Measurements from ENCODE around the gene KSR1. TPM values are rescaled to one million over a fixed set of nuclear protein-coding genes. Genes with fewer than 3 reads are reported as not detected.

KSR1 gene
- total and polyA plus RNA-seq, 9 of the 15 experiments (the other 6 are each of a cell fraction or from before 2014, with no cell fraction given) = 1.4 to 51.7 (median 18.4) TPM

GRCh38 chr17:27545562-27546229 is 89.4 kb downstream of the KSR1 start (continued):
- TF ChIP-seq, protein P1, sequence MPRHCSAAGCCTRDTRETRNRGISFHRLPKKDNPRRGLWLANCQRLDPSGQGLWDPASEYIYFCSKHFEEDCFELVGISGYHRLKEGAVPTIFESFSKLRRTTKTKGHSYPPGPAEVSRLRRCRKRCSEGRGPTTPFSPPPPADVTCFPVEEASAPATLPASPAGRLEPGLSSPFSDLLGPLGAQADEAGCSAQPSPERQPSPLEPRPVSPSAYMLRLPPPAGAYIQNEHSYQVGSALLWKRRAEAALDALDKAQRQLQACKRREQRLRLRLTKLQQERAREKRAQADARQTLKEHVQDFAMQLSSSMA (CRISPR knock-in tag; IDR thresholded peaks at IDR 0.05) = no peak
- peak; percentile 96 for TF ChIP-seq MEIS2 (IDR thresholded peaks at IDR 0.05; ENCODE audit: partially characterized antibody)
- no peak for TF ChIP-seq KDM2B (CRISPR knock-in tag; IDR thresholded peaks at IDR 0.05)
- TF ChIP-seq ELF4 (CRISPR knock-in tag; IDR thresholded peaks at IDR 0.05) = no peak
- TF ChIP-seq ZNF224 (CRISPR knock-in tag; IDR thresholded peaks at IDR 0.05) = no peak
- TF ChIP-seq, protein P2, sequence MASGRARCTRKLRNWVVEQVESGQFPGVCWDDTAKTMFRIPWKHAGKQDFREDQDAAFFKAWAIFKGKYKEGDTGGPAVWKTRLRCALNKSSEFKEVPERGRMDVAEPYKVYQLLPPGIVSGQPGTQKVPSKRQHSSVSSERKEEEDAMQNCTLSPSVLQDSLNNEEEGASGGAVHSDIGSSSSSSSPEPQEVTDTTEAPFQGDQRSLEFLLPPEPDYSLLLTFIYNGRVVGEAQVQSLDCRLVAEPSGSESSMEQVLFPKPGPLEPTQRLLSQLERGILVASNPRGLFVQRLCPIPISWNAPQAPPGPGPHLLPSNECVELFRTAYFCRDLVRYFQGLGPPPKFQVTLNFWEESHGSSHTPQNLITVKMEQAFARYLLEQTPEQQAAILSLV (tag; IDR thresholded peaks at IDR 0.05) = no peak
- no peak for TF ChIP-seq RFX1 (IDR thresholded peaks at IDR 0.05)
- TF ChIP-seq ZNF175 (CRISPR knock-in tag; IDR thresholded peaks at IDR 0.05; ENCODE audit: low read depth) = no peak
- TF ChIP-seq RB1 (IDR thresholded peaks at IDR 0.05; ENCODE audit: low read depth) = no peak
- peak; percentile 32; the same call in 1 of the 2 replicates for TF ChIP-seq DMBX1 (CRISPR knock-in tag; IDR thresholded peaks at IDR 0.05; ENCODE audit: borderline replicate concordance)
- TF ChIP-seq ATF4 (CRISPR knock-in tag; IDR thresholded peaks at IDR 0.05) = no peak
- TF ChIP-seq ZNF583 (CRISPR knock-in tag; IDR thresholded peaks at IDR 0.05) = no peak
- TF ChIP-seq, protein P3, sequence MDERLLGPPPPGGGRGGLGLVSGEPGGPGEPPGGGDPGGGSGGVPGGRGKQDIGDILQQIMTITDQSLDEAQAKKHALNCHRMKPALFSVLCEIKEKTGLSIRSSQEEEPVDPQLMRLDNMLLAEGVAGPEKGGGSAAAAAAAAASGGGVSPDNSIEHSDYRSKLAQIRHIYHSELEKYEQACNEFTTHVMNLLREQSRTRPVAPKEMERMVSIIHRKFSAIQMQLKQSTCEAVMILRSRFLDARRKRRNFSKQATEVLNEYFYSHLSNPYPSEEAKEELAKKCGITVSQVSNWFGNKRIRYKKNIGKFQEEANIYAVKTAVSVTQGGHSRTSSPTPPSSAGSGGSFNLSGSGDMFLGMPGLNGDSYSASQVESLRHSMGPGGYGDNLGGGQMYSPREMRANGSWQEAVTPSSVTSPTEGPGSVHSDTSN (CRISPR knock-in tag; IDR thresholded peaks at IDR 0.05; ENCODE audit: low read depth) = no peak
- TF ChIP-seq, protein P3 (tag; conservative IDR thresholded peaks at IDR 0.05; ENCODE audit: low read depth) = peak; percentile 91
- no peak for TF ChIP-seq HEY1 (CRISPR knock-in tag; IDR thresholded peaks at IDR 0.05; ENCODE audit: borderline replicate concordance)
- TF ChIP-seq ETV1 (tag; conservative IDR thresholded peaks at IDR 0.05; ENCODE audit: low read depth) = no peak
- TF ChIP-seq, protein P4, sequence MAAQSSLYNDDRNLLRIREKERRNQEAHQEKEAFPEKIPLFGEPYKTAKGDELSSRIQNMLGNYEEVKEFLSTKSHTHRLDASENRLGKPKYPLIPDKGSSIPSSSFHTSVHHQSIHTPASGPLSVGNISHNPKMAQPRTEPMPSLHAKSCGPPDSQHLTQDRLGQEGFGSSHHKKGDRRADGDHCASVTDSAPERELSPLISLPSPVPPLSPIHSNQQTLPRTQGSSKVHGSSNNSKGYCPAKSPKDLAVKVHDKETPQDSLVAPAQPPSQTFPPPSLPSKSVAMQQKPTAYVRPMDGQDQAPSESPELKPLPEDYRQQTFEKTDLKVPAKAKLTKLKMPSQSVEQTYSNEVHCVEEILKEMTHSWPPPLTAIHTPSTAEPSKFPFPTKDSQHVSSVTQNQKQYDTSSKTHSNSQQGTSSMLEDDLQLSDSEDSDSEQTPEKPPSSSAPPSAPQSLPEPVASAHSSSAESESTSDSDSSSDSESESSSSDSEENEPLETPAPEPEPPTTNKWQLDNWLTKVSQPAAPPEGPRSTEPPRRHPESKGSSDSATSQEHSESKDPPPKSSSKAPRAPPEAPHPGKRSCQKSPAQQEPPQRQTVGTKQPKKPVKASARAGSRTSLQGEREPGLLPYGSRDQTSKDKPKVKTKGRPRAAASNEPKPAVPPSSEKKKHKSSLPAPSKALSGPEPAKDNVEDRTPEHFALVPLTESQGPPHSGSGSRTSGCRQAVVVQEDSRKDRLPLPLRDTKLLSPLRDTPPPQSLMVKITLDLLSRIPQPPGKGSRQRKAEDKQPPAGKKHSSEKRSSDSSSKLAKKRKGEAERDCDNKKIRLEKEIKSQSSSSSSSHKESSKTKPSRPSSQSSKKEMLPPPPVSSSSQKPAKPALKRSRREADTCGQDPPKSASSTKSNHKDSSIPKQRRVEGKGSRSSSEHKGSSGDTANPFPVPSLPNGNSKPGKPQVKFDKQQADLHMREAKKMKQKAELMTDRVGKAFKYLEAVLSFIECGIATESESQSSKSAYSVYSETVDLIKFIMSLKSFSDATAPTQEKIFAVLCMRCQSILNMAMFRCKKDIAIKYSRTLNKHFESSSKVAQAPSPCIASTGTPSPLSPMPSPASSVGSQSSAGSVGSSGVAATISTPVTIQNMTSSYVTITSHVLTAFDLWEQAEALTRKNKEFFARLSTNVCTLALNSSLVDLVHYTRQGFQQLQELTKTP (IDR thresholded peaks at IDR 0.05; ENCODE audit: low read depth in 1 of 2, partially characterized antibody in 2 of 2) = no peak
- TF ChIP-seq CSDE1 (IDR thresholded peaks at IDR 0.05) = no peak
- peak; percentile 45 for TF ChIP-seq DACH1 (IDR thresholded peaks at IDR 0.05; ENCODE audit: partially characterized antibody)
- no peak for TF ChIP-seq NR2F6 (CRISPR knock-in tag; IDR thresholded peaks at IDR 0.05)
